ENCODE results near the gene POU3F1.

The POU3F1 gene

DNA sequence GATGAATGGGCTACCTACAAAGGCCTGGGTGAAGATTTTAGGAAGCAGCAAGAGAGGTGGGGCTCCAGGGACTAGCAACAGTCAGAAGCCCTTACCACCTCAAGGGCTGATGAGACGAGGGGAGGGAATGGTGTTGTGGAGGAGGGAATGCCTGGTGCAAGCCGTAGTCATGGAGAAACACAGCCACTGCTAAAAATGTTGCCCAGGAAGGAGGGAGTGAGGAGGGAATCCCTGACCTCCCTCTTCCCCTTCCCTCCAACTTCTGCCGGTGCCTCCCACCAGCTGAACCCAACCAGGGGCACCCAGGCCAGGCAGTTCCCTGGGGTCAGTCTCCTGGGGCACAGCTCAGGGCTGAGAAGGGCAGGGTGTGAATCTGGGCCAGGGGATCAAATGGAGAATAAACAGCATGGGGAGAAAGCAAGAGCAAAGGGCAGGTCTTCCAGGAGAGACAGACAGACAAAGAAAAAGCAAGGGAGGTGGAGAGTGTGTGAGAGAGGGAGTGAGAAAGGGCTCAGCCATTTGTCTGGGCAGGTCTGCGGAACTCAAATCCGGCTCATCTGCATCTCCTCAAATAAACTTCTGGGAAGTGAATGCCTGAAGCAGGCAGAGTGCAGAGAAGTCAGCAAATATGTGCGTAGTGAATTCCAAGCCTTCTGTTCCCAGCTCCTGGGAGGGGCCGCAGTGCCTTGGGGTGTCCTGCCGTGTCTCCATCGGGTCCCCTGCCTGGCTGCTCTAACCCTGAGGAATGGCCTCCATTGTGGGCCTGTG is 27.1 kb upstream of the POU3F1 start:
- no peak for DNase-seq (ENCODE audit: low read depth in 2 of 2)

DNA sequence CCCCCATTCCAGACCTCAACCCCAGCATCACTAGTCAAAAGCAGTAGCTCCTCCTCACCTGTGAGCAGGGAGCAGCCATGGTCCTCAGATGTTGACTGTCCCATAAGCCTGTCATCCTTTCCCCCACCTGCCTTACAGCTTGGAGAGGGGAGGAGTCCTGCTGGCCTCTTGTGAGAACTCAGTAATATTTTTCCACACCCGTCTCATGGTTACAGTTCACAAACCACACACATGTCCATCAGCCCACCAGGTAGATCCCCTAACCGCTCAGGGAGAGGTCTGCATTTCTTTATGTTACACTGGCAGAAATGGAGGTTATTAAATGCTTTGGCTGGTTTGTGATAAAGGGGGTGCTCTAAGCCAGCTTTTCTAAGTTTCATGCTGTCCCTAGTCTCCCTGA is 26.3 kb upstream of the POU3F1 start:
- DNase-seq (ENCODE audit: low read depth in 2 of 2), result no peak

DNA sequence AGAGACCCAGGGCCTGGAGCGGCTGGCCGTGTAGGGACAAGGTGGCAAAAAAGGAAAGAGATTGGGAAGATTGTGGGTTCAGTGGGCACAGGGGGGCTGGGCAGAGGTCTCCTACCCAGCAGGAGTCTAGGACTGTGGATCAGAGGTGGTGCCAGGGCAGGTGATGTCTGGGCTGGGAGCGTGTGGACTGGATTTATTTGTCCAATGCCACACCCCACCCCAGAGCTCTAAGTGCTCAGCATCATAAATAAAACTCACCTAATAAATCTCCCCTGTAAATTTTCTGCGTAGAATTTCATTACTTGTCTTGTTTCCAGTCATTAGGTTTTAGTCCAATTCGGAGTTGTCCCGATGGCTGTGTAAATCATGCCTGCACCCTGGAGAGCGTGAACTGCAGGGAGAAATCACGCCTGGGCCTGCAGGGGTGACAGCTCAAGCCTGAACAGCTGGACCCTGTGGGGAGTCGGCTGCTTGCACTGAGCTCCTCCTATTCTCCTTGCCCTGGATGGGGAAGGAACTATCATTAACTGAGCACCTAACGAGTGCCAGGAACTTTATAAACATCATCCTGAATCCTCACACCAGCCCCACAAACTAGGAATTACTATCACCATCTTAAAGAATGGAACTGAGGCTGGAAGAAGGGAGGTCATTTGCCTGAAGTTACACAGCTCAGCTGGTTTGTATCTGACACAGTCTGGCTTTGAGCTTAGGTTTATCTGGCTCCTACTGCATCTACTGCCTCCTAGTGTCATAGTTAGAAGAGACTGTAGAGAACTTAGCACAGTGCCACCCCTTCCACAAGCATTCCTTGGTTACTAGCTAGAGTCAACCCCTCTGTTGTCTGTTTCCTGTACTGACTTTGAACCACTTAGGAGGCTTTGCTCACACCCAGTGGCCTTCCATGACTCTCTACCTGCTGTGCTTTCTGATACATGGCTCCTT is 25.0 kb upstream of the POU3F1 start:
- DNase-seq (ENCODE audit: low read depth in 2 of 2), result no peak

DNA sequence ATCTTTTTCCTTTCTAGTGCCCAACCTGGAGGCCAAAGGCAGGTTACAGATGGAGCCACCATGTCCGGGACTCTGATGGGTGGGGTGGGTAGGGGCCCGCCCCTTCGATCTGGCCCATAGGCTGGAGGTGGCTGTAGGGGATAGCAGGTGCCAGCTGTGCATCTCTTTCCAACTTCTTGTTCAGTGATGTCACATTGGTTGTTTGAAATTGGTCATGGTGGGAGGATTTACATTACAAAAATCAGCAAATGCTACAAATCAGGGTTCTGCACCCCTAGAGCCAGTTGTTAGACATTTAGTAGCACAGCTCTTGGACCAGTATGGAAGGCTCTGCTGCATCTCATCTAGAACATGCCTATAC is 22.4 kb upstream of the POU3F1 start:
- DNase-seq (ENCODE audit: low read depth in 2 of 2), result no peak

DNA sequence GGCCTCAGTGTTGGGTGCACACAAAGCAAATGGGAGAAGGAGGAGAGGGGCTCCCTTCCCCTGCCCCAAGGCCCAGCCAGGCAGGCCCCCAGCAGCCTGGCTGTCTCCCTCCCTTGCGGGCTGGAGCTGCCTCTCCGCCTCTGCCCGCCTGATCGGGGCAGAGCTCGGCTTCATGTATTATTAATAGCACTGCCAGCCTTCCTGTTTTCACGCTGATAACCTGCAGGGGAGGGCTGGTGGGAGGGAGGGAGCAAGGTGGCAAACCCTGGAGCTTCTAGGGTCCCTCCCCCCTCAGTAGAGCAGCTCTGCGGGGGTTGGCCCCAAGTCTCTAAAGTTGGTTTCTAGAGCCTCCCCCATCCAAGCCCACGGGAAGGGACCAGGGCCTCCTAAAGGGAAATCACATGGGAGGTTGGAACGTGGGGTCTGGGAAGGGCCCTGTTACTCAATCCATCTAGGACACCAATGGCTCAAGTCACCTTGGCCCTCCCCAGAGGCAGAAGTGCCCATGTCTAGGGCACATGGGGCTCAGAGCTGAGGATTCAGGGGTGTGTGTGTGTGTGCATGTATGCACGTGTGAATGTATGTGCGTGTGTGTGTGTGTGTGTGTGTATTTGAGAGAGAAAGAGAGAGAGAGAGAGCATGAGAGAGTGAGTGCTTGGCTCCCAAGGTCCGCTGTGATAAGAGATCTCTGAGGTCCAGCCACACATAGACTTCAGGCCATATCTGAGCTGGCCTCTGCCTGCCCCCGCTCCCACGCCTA is 21.8 kb upstream of the POU3F1 start:
- DNase-seq (ENCODE audit: low read depth in 2 of 2), result no peak

DNA sequence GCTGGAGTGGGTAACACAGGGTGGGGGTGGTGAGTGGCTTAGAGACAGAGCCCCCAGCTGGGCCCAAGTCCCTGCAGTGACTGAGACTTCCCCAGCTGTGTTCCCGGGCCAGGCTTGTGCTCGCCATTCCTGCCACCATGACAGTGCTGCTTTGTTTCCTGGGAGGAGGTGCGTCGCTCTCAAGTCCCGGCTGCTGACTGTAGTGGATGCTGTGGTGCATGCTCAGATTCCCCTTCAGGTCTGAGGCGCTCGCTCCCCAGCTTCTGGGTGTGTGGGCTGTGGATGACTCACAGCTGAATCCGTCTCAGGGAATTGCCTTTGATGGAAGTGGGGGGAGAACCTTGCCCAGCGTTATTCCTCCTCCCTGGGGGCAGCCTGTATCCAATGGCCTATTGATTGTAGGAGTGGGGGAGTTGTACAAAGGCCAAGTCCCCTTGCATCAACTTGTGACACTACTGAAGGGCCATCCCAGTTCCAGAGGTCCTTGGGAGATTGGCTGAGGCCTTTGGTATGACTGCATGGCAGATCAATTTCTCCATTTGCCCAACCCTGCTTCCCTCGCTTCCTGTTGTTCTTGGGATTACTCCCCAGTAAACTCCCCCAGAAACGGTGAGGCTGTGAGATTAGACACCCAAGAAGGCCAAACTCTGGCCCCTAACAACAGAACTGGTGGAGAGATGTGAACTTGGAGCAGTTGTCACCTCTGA is 17.8 kb upstream of the POU3F1 start:
- peak; percentile 63 to 65 for DNase-seq (ENCODE audit: low read depth in 2 of 2)

DNA sequence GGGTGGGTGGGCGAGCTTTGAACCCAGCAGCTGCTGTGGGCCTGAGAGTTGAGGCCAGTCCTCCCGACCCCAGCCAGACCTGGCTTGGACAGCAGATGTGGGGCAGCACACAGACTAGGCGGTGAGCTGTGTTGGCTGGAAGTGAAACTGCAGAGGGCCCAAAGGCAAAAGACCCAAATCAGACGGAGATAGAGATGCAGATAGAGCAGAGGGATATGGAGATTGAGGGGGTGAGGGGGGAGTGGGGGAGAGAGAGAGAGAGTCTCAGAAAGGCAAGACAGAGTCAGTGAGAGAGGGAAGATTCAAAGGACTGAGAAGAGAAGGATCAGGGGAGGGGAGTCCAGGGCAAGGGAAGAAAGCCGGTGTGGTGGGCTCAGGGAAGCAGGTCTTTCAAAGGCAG is 17.0 kb upstream of the POU3F1 start:
- DNase-seq (ENCODE audit: low read depth in 2 of 2), result no peak

DNA sequence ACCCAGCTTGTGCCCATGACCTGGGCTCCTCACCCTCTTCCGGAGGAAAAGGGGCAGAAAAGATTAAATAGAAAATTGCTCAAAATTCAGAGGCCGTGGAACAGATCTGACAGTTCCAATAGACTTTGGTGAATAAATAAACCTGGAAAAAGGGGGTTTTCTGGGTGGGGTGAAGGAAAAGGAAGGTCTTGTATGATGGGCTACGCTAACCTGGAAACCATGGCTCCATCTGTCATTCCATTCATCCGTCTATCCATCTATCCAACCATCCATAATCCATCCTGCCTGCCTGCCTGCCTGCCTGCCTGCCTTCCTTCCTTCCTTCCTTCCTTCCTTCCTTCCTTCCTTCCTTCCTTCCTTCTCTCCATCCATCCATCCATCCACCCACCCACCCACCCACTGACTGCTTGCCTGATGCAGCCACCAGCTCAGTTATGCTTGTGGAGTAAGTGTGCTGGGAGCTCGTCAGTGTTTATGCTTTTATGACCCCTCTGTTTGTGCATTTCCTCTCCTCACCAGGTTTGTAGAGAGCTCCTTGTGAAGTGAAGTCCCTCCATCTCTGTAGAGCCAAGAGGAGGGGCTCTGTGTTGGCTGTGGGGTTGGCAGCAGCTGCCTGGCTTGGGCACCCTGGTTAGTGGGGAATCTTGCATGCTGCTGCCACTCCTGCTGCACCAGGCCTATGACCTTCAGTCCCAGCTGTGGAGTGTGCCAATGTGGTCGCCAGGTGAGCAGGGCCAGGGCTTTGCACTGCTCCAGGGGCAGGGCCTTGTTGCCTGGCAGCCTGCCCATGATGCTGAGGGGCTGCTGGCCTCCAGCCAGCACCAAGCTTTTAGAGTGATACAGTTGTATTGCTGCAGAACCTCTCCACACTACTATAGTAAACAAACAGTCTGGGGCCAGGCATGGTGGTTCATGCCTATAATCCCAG is 16.0 kb upstream of the POU3F1 start:
- DNase-seq (ENCODE audit: low read depth in 2 of 2), result no peak

DNA sequence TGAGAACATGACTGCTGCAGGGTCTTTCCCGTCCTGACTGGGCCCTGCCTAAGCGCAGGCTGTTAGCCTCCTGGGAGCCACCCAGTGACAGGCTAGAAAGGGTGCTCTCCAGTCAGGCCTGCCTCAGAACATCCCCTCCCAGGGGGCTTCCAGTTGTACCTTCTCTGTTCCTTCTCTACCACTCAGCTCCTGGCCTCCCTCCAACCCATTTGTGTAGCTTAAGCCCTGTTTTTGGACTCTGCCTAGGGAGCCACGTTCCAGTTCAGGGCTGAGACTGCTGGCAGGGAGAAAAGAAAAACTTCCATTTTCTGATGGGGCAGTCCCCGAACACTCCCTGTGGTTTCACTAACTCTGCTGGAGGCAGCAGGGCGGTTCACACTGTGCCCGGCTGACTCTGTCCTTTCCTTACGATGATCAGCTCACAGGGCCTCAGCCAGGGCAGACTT is 15.3 kb upstream of the POU3F1 start:
- no peak for DNase-seq (ENCODE audit: low read depth in 2 of 2)

DNA sequence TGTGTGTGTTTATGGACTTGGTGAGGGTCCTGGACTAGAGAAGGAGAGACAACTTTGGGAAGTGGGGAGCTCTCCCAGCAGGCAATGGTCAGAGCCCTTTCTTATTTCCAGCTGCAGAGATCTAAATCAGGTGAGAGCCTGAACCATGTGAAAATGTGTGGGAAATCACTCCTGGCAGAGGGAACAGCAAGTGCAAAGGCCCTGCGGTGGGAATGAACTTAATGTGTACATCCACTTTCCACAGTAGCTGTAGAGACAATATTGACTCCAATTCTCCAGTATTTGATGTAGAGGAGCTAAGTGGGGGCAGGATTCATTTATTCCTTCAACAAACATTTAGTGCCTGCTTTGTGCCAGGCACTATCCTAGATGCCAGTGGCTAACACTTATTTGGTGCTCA is 14.7 kb upstream of the POU3F1 start:
- no peak for DNase-seq (ENCODE audit: low read depth in 2 of 2)

DNA sequence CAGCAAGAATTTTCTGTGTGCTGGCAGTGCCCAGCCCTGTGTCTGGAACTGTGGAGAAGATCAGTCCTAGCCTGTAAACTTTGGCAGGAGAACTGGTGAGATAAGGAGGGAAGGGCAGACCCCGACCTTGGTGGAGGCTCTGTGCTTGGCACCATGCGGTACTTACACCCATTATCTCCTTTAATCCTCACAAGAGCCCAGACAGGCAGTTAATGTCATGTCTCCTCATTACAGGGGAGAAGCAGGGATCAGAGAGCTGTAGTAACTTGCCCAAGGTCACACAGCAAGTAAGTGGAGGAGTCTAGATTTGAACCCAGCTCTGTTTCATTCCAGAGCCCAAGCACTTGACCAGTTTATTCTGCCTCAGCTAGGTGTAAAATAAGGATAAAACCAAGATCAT is 13.9 kb upstream of the POU3F1 start:
- no peak for DNase-seq (ENCODE audit: low read depth in 2 of 2)

DNA sequence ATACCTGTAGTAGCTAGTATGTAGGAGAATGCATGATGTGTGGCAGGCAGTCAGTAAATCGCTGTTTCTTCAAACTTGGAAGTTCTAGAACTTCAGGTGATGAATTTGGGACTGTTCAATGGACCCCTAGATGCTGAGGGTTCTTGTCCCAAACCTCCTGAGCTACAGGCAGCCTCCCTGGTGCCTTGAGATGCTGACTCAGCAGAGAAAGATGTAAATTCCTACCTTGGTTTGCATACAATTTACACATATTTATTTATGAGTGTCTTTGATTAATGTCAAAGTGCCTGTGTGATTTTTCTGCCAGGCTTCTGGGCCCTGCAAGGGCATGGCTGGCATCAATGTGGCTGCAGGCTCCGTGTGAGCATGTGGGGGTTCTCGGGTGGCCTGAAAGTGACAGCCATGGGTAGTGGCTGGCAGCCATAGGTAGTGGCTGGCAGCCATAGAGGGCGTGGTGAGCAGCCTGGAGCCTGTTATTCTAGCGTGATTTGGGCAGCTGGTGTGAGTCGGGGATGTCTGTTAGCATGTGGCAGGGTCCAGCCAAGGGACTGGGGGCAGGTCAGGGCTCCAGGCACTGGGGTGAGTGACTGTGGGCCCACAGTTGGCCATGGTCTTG is 13.2 kb upstream of the POU3F1 start:
- DNase-seq (ENCODE audit: low read depth in 2 of 2), result no peak

DNA sequence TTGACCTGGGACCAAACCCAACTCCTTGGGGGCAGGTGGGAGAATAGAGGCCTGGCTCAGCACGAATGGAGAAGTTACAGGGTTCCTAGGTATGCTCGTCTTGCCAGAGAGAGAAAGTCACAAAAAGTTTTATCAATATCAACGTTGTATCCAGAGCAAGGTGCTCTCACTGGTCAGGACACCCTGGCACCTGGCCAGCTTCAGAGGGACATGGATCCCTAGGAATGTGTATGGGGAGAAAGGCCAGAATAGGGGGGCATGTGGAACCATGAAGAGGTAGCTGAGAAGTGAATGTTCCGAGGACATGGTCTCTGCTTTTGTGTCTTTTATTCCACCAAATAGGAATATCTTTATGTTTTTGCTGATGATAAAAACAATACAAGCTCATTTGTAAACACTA is 9.4 kb upstream of the POU3F1 start:
- no peak for DNase-seq (ENCODE audit: low read depth in 2 of 2)

DNA sequence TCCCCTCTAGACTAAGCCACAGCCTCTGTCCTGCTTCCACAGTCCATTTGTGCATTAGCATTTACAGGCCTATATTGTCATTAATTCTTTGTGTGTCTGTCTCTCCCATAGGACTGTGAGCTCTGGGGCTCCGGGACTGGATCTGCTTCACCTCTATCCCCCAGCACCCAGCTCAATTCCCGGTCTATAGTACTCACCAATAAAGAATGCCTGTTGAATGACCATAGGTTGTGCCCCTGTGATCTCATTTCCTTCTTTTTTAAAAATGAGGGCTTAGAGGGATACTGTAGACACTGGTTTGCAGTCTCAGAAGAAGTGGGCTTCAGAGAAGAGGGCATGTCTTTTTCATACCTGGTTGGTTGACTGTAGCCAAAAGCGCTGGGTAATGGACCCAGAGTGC is 8.8 kb upstream of the POU3F1 start:
- DNase-seq (ENCODE audit: low read depth in 2 of 2), result no peak

DNA sequence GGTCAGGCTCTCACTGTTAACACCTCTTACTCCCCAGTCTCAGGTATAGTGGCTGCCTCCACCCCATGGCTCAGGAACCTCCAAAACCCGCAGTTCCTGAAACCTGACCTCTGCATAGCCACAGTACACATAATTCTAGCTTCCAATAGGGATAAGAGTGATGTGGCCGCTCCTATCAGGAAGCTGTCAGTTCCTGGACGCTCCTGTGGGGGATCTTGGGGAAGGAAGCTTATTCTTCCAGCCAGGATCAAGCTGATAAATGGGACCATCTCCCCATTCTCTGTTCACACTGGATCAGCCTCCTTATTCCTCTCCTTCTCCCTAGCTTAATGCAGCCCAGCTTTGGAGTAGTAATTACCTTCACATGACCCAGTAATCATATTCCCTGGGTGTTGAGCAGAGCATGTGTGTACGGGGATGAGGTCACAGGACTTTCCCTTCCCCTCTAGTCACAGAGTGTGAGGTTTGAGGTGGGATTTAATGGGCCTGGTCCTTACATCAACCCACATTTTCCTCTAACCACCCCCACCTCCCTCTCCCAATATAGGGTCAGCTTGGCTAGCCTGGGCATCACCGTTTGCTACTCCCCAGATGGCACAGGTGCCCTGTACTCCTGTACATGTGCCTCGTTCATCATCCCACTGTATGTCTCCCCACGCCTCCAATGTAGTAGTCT is 7.0 kb upstream of the POU3F1 start:
- DNase-seq (ENCODE audit: low read depth in 2 of 2), result no peak

DNA sequence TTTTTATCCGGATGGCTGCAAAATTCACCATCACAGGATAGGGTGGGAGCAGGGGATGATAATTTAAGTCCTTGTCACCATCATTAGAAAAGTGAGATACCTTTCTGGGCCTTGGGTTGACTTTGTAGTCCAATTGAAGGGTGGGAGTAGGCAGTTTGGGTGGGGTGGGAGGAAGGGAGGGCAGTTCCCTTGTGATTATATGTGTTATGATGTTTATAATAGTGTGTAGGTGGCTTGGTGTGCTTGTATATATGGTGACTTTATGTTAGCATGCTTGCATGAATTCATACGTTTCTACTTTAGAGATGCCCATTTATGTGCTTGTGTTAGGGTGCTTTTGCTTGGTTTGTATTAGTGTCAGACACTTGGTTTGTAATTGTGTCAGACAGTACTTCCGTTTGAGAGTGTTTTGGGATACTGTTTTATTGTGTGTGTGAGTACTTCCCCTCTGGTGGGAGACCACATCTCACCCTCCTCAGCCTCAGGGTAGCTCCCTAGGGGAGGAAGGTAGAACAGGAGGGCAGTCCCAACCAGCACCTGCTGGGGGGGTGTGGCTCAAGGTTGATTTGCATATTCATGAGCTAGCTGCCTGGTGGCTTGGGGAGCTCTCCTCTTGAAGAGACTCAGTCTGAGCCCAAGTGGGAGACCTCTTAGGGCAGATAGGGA is 6.3 kb upstream of the POU3F1 start:
- no peak for DNase-seq (ENCODE audit: low read depth in 2 of 2)

DNA sequence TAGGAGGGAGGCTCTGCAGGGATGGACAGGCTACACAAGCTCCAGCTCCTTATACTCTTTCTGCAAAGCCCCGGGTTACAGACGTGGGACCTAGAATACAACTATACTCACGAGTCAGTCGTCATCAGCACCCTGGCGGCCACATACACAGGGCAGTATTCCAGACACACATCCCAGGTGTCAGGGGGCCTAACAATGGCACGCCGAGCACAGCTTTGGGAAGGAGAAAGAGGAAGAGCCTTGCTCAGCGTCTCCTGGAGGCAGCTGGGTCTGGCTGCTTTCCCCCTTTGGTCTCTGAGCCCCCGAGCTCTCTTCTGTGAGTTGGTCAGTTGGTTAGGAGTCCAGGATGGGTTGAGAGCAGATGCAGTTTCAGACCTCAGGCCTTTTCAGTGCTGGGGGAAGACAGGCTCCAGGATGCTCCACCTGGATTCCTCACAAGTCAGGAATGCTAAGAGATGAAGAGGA is 4.5 kb upstream of the POU3F1 start:
- no peak for DNase-seq (ENCODE audit: low read depth in 2 of 2)

DNA sequence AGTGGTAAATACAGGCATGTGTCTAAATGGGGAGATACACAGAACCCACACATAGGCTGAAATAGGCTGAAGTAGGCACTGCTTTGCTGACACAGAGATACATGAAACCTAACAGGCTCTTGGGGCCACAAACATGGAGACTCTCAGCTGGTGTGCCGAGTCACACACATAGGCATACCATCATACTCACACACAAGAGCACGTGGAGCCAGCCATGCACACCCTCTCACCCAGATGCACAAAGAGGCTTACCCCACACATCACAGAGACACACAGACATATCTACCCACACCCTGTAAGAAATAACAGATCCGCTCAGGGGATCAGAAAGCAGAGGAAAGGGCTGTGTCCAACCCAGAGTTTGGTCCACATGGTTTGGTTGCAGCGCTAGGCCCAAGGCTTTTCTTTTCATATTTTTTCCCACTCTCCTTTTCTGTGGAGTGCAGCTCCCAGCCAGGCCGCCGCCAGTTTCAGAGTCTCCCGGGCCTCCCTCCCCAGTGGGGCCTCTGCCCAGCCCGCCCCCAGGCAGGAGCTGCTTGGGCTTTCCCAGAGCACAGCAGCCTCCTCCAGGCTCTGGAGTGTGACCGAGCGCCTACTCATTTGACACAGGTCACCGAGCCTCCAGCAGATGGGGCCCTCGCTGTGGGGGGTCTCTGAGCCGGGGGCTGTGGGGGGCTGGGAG is 3.9 kb upstream of the POU3F1 start:
- DNase-seq (ENCODE audit: low read depth in 2 of 2), result no peak

All from fibroblast of skin of left quadriceps (primary cell).